ENCODE results near the gene ADGRV1. TPM values are rescaled to one million over a fixed set of nuclear protein-coding genes. Genes with fewer than 3 reads are reported as not detected.
"Not testable (repeated sequence)": the region's sequence is repeated elsewhere in the genome, so short reads cannot be mapped to it uniquely, and the experiment has no call there.

Gene ADGRV1
- total RNA-seq, 1 donor from 2014 or later: 31.9 TPM

DNA sequence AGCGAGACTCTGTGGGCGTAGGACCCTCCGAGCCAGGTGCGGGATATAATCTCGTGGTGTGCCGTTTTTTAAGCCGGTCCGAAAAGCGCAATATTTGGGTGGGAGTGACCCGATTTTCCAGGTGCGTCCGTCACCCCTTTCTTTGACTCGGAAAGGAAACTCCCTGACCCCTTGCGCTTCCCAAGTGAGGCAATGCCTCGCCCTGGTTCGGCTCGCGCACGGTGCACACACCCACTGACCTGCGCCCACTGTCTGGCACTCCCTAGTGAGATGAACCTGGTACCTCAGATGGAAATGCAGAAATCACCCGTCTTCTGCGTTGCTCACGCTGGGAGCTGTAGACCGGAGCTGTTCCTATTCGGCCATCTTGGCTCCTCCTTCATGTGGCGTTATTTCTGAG, 263.5 kb downstream of the ADGRV1 start:
- DNase-seq (ENCODE audit: low spot score): not testable (repeated sequence)

DNA sequence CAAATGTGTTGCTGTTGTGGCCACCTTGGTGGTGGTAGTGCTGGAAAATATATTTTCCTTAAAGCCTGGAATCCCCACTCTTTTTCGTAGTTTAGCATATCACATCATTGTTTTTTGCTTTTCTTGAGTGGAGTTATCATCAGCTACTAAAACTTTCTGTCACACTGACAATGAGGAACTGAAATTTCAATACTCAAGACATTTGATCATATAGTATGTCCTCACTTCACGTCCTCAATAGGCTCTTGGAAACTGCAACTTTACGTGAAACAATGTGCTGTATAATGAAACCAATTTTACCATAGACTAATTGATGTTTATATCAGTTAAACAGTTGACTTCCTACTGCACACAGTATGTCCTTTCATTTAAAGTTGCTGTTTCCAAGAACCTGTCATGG, 265.8 kb downstream of the ADGRV1 start:
- no peak for DNase-seq (ENCODE audit: low spot score)

DNA sequence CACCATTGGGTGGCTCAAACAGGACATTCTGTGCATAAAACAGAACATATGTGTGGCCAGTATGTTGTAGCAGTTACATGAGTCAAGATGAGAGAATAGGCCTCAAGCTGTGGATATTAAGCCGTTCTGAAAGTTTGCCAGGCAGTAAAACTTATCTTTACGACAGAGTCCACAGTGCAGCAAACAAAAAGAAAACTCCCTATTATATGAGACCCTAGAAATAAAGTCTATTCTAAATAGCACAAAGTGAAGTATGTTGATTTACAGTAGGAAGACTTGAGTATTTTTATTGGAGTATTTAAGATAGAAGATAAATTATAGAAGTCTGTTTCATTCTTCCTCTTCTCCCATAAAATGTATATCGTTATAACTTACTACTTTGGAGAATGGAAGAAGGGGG, 271.5 kb downstream of the ADGRV1 start:
- DNase-seq (ENCODE audit: low spot score): no peak

DNA sequence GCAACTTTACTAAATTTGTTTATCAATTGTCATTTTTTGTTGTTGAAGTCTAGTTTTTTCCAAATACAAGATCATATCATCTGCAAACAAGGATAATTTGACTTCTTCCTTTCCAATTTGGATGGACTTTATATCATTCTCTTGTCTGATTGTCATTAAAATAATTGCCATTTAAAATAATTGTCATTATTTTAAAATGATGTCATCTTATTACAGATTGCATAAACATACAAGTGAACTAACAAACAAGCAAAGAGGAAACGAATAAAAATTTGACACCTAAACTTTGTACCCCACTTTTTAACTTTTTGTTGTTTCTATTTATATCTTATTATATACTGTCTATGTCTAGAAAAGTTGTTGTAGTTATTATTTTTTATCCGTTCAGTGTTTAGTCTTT, 275.2 kb downstream of the ADGRV1 start:
- DNase-seq (ENCODE audit: low spot score): no peak

DNA sequence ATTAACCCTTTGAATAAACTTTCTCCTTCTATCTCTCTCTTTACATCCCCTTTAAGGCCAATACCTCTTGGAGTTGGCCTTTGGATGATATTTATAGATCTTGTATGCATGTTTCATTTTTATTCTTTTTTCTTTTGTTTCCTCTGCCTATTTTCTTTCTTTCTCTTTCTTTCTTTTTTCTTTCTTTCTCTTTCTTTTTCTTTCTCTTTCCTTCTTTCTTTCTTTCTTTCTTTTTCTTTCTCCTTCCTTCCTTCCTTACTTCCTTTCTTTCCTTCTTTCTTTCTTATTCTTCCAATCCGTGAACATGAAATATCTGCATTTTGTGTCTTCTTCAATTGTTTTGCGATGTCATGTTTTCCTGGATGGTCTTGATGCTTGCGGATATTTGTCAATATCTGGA, 276.1 kb downstream of the ADGRV1 start:
- no peak for DNase-seq (ENCODE audit: low spot score)

DNA sequence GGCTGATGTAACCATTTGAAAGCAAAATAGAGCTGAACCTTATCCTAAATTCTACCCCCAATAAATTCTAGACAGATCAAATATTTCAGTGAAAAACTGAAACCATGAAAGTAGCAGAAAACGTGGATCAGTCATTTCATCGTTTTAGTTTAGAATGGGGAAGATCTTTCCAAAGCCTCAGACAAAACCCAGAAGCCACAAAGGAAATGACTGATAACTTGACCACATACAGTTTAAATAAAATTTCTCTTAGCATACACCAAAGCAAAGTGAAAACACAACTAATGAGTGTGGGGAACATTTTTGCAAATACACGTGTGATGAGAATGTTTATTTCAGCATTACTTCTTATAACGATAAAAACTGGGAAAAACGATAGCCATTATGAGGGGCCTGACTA, 284.8 kb downstream of the ADGRV1 start:
- no peak for DNase-seq (ENCODE audit: low spot score)

DNA sequence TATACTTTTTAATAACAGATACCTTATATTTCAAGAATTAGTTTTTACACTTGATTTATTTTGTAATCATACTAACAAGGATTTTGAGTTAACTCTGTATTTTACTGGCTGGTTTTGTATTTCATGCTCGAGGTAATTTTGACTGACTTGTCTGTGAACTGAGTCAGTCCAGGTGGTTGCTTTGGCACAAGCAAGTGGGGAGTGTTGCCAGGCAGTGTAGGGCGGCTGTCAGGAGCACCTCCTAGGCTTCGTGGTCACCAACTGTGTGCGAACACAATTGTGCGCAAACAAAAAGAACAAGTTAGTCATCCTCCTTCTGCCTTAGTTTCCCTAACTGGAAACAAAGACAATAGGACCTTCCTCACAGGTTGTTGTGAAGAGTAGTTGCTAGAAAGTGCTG, 286.3 kb downstream of the ADGRV1 start:
- DNase-seq (ENCODE audit: low spot score): no peak

DNA sequence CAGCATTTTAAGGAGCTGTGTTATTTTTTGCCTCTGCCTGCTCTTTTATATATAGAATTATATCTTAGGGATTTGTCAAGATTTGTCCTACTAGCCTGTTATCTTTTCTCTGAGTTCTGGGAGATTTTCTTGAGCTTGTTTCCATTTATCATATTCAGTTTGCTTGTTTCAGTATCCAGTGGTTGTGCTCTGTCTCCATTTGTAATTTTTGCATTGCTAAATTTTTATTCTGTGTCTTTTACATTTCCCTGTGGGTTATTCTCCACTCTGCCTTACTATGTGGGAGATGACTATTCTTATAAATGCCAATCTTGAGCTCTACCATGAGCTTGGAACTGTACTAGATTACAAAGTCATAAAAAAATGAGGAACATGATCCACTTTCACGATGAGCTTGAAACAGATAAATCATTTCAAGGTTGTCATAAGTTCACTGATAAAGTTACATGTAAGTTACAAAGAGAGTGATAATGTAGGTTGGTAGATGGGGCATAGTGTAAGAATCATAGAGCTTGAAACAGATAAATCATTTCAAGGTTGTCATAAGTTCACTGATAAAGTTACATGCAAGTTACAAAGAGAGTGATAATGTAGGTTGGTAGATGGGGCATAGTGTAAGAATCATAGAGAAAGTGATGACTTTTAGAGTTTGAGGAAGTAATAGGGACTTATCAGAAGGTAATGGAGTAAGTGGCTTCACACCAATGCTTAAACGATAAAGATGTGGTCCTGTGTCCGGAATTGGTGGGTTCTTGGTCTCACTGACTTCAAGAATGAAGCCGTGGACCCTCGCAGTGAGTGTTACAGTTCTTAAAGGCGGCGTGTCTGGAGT, 287.3 kb downstream of the ADGRV1 start:
- no peak for DNase-seq (ENCODE audit: low spot score)

DNA sequence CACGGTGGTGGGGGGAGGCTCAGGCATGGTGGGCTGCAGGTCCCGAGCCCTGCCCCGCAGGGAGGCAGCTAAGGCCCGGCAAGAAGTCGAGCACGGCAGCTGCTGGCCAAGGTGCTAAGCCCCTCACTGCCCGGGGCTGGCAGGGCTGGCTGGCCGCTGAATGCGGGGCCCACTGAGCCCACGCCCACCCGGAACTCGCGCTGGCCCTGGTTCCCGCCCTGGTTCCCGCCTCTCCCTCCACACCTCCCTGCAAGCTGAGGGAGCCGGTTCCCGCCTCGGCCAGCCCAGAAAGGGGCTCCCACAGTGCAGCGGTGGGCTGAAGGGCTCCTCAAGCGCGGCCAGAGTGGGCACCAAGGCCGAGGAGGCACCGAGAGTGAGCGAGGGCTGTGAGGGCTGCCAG, 289.0 kb downstream of the ADGRV1 start:
- DNase-seq (ENCODE audit: low spot score): not testable (repeated sequence)

DNA sequence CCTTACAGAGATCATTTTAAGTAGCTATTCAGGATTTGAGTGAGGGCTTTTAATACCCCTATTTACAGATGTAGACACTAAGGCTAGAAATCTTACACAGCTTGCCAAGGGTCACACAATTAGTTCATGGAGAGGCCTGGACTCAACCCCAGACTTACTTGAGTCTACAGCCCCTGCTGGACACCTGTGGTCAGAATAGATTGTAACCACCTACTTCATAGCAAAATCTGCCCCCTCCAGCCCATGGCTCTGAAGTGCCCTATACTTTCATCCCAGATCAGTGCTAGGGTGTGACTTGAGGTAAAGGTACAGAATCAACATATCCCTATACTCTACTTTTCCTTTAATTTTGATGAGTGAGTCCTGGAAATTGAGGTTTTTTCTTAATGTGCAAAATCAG, 291.3 kb downstream of the ADGRV1 start:
- DNase-seq (ENCODE audit: low spot score): no peak

DNA sequence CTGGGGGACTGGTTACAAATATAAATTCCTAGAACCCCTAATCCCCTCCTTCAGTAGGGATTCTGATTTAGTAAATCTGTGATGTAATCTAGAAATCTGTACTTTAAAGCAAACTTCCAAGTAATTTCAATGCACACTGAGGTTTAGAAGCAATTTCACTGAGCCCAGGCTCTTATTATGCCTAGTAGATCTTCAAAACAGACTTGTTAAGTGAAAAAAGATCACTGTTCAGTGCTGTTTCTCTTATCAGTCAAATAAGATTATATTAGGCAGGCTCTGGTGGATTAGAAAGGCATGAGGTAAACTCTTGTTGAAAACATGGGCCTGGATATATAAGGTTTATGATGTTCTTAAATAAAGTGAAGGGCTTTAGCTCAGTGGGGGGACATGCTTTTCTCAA, 293.9 kb downstream of the ADGRV1 start:
- no peak for DNase-seq (ENCODE audit: low spot score)

DNA sequence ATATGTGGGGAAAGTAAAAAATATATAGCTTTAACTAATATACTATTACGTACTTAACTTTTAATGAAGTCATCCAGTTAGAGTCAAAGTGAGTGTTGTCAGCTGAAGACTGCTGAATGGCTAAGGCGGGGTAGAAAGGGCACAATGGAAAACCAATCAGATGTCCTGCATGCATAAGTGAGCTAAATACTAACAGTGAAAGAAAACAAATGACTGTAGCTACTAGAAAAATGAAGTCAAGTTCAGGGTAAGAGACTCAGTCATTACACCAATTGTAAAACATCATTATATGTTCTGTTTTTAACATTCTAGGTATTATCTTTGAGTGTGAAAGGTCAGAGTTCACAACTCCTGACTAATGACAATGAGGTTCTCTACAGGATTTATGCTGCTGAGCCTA, 295.2 kb downstream of the ADGRV1 start:
- no peak for DNase-seq (ENCODE audit: low spot score)

DNA sequence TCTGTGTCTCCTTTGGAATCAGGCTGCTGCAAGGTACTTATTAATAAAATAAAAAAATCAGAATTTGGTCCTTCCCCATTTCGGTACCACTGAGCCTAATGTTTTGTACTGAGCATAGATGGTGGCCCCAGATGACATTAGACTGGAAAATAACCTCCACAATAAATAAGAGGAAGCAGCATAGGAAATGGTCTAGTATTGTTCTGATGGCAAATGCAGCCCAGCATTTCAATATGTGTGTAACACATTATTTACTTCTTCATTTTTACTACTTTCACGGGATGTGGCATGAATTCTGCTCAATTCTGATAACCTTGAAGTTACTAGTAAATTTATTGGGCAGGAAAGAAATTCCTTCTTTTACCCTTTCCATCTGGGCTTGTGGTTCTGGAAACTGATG, 295.6 kb downstream of the ADGRV1 start:
- DNase-seq (ENCODE audit: low spot score): no peak

DNA sequence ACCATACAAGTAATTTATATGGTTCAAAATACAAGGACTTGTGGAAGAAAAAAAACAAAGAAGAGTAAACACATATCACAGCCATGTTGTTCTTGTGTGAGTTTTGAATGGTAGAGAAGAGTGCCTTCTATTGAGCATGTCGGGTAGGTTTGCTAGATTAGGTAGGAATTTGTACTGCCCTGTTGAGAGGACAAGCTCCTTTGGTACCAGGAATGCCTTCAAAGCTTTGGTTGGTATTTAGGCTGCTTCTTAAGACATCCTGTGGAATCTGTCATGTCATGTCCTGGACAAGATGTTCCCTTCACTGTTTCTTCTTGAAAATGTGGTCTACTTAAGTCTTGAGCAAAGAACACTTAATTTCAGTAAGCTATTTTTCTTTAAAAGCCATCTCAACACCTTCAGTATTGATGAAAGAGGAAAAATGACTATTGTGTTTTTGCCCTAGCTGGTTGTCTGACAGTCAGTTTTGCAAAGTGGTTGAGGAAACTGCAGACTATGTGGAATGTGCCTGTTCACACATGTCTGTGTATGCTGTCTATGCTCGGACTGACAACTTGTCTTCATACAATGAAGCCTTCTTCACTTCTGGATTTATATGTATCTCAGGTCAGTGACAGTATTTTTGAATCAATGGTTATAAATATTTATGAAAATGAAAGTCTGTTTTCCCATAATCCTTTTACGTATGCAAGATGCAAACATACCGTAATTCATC, 296.9 kb downstream of the ADGRV1 start:
- no peak for DNase-seq (ENCODE audit: low spot score)

DNA sequence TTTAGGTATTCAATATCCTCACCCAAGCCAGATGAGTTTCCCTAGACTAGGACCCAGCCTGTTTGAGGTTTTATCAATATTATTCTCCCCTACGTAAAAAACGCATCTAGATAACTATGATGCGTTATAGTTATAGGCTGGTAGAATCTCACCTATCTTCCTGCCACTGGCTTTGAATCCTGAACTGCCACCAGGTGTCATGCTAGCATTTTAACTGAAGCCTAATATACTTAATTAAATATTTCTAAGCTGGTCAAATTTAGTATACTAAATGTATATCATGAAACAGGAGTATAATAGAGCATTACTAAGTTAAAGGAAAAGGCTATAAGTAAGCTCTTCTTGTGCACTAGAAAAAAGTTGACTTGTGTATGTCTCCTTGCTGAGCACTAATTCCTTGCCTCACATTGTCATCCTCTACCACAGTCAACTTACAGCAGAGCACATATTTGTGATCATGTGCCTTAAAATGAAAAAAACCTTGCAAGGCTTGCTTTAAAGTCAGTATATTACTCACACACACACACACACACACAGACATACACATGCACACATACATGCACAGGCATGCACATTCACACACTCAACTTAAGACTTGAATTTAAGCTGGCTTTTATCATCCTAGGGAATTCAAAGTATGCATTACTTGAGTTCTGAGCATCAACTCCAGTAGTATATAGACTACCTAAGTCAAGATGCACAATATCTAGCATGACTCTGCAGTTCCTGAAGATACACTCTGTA, 303.4 kb downstream of the ADGRV1 start:
- DNase-seq (ENCODE audit: low spot score): no peak

DNA sequence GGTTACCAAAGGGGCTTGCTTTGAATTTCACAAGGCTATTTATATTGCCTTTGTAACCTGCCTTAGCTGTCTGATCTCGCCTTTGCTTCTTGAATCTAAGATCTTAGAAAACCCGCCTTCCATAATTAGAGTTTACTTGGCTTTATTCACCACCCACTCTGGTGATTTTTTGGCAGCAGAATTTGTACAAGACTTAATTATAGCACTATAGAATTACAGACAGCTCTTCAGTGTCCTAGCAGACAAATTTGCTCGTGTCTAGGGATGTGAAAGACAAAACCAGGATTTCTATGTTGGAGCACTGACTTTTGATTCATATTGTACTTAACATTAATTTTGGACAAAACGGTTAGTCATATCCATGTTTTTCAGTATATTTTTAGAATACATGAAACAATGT, 306.6 kb downstream of the ADGRV1 start:
- DNase-seq (ENCODE audit: low spot score): no peak

DNA sequence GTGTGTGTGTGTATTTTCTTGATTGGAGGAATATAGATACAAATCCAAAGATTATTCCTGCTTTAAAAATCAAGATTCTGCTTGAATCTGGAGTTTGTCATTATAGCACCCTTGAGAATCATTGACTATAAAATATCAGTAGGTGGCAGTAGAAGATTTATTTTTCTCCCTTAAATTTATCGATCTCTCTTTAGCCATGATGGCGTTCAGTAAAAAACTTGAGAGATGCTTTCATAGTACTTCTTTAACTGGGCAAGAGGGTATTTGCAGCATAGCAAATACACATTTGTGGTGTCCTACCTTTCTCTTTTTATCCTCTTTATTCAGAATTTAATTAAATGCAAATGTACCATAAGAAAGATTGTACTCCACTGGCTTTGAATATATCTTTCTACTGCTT, 307.7 kb downstream of the ADGRV1 start:
- DNase-seq (ENCODE audit: low spot score): no peak

DNA sequence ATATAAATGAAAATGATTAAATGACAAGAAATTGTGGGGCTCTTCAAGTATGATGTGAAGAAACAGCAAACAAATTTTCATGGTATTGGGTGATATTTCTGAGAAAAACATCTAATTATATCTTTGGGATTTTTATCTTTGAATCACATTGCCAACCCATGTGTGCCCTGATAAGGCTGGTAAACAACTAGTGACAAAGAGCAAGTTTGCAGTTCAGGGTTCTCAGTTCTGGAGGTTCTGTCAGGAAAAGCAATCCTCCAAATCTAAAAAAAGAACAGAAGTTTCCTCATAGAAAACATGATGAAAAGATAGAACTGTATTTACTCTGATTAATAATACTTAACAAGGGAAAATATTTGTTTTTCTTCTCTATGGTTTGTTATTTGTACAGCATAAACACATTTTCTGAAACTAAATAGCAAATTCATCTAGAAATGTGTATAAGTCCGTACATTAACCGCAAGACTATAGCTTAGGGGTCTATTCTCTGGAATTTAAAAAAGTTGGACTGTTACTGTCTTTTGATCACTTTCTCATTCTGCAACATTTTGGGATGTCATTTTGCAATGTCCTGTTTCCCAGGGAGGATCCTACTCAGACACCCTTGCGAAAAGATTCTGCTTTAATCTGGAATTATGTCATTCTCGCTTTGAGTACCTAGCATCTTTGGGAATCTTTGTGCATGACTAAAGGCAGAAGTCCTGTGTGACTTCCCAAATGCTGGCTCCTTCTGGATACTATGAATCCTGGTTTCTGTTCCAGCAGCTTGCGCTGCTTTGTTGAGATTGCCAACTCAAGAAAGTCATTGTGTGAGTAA, 308.5 kb downstream of the ADGRV1 start:
- no peak for DNase-seq (ENCODE audit: low spot score)

DNA sequence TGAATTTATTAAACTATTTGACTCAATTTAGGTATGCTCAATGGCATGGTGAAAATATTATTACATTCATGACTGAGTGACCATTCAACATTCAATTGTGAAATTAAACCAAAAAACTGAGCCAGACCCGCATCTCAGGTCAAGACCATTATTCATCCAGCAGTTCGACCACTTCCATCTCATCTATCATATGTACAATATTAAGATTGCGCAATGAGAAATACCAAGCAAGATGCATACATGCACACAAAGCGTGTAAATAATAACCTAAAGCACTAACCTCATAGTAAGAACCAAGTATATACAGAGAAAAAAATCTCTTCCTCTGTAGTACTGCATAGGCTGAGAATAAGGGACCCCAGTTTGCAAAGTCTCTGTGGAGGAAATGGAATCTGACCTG, 310.2 kb downstream of the ADGRV1 start:
- no peak for DNase-seq (ENCODE audit: low spot score)

DNA sequence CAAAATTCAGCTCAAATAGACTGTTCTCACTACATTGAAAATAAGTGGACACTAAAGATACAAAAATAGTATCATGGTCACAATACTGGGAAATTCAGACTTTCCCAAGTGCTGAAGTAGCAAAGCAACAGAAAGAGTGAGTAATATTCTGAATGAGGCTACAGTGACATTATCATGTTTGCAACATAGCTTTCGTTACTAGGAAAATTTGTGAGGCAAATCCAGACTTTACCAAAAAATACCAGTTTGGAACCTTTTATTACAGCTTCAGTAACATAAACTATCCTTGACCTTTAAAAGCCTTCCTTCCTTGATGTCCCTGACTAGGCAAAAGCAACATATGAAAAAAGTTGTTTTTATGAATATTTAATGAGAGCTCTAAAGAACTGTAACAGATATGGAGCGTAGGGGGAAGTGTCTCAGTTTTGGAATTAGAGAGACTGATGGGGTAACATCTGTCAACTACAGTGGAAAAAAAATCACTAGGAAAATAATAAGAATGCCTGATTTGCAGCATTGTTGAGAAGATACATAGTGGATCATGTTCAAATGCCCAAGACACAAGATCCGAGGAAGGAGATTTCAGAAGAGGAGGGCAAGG, 312.9 kb downstream of the ADGRV1 start:
- no peak for DNase-seq (ENCODE audit: low spot score)

DNA sequence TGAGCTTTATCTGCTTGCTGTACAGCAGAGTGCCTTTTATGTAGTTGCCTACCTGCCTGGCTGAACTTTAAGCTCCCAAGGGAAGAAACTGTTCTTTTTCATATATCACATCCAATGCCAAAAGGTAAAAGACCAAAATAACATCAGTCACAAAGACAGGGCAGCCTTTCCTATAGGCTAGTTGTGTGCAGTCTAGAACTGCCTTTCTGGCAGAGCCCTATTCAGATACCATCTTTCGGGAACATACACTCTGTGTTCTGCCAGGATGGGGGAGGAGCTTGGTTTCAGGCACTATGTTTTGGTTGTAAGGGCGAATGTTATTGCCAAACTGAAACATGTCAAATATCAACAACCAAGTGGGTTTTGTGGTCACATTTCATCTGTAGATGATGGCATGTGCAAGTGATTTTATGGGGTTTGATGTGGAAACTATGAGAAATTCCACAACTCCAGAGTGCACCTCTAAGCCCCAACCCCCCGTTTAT, 314.5 kb downstream of the ADGRV1 start:
- DNase-seq (ENCODE audit: low spot score): no peak

Measured in mucosa of gallbladder (tissue), 1 donor.